GM19438 (cell line): ENCODE measurements around the gene TMPRSS6.

Source experiments
- ATAC-seq: cut with Tn5 transposase; IDR thresholded peaks from one replicate; pipeline ENCODE4 v1.9.1; 2021; ENCODE audit warnings: low read depth; ENCODE audit not compliant: unreplicated experiment

TMPRSS6 gene

GRCh38 chr22:37018086-37018814, 91.3 kb downstream of the TMPRSS6 start:
- ATAC-seq = no peak

GRCh38 chr22:37017356-37017755, 92.2 kb downstream of the TMPRSS6 start:
- no peak for ATAC-seq

- ATAC-seq = no peak
Measured at GRCh38 chr22:37016134-37016910, 93.2 kb downstream of the TMPRSS6 start.

GRCh38 chr22:37015587-37015878, 94.0 kb downstream of the TMPRSS6 start:
- ATAC-seq = no peak
